GM12874 (cell line): ENCODE data around the gene KLB.

Source experiments
- TF ChIP-seq, protein P1 (sequence below): IDR thresholded peaks from 2 replicates; pipeline ENCODE4 v1.5.1; 2011; ENCODE audit warnings: low read depth, mild to moderate bottlenecking, control low read depth, low read length, moderate library complexity; ENCODE audit not compliant: insufficient read depth

KLB gene

GRCh38 chr4:39452153-39452859 is 45.6 kb downstream of the KLB start:
- TF ChIP-seq, protein P1, sequence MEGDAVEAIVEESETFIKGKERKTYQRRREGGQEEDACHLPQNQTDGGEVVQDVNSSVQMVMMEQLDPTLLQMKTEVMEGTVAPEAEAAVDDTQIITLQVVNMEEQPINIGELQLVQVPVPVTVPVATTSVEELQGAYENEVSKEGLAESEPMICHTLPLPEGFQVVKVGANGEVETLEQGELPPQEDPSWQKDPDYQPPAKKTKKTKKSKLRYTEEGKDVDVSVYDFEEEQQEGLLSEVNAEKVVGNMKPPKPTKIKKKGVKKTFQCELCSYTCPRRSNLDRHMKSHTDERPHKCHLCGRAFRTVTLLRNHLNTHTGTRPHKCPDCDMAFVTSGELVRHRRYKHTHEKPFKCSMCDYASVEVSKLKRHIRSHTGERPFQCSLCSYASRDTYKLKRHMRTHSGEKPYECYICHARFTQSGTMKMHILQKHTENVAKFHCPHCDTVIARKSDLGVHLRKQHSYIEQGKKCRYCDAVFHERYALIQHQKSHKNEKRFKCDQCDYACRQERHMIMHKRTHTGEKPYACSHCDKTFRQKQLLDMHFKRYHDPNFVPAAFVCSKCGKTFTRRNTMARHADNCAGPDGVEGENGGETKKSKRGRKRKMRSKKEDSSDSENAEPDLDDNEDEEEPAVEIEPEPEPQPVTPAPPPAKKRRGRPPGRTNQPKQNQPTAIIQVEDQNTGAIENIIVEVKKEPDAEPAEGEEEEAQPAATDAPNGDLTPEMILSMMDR = no peak

- TF ChIP-seq, protein P1 = no peak
Observed at GRCh38 chr4:39452860-39453587, 46.3 kb downstream of the KLB start.

- TF ChIP-seq, protein P1 = no peak
Observed at GRCh38 chr4:39453738-39454137, 47.0 kb downstream of the KLB start.

- TF ChIP-seq, protein P1 = no peak
Observed at GRCh38 chr4:39455486-39455885, 48.8 kb downstream of the KLB start.

DNA sequence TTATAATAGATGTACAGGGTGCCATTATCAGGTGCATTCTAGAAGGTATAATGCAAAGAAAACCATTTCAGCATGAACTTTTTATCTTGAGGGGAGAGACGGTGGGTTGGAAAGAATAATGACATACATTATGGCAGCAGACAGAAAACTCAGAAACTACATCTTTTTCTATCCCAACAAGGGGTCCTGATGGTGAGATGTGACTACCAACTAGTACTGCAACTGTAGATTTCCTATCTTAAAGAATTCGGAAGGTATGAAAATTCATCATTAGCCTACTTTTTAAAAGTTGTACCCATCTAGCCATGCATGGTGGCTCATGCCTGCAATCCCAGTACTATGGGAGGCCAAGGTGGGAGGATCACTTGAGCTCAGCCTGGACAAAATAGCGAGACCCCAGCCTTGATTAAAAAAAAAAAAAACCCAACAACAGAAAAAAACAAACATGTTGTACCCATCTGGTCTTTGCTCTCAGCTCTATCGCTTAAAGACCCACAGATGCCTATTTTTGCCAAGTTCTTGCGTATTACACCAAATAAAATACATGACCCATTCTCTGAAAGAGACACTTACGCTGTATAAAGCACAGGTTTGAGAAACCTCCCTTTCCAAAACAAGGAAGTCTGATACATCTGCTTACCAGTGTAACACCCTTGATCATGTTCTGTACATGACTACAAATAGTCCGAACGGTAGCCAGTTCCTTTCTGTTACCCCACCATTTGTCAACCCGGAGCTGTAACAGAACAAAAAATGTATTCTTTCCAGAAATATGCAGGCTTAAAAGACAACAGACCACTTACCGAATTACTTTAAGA is 50.4 kb downstream of the KLB start:
- TF ChIP-seq, protein P1 = no peak

GRCh38 chr4:39458505-39459300 is 52.0 kb downstream of the KLB start, which contains the start of the genes LIAS and RPL9:
LIAS (plus strand) TSS chr4:39459056; CDS start chr4:39459118, 62 bp downstream.
RPL9 (minus strand) TSS chr4:39458922; CDS start chr4:39458439, 483 bp downstream.
- TF ChIP-seq, protein P1 = no peak
